Measurements from ENCODE around the gene PEX26.
"Not testable (repeated sequence)": the region's sequence is repeated elsewhere in the genome, so short reads cannot be mapped to it uniquely, and the experiment has no call there.

The PEX26 gene

DNA sequence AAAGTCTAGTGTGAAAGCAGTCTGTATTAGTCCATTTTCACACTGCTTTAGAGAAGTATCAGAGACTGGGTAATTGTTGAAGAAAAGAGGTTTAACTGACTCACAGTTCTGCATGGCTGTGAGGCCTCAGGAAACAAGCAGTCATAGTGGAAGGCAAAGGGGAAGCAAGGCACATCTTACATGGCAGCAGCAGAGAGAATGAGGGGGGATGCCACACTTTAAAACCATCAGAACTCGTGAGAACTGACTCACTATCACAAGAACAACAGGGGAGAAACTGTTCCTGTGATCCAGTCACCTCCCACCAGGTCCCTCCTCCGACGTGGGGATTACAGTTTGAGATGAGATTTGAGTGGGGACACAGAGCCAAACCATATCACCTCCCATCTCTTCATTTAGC, 19.0 kb downstream of the PEX26 start:
- DNase-seq (ENCODE audit: low read depth): no peak

DNA sequence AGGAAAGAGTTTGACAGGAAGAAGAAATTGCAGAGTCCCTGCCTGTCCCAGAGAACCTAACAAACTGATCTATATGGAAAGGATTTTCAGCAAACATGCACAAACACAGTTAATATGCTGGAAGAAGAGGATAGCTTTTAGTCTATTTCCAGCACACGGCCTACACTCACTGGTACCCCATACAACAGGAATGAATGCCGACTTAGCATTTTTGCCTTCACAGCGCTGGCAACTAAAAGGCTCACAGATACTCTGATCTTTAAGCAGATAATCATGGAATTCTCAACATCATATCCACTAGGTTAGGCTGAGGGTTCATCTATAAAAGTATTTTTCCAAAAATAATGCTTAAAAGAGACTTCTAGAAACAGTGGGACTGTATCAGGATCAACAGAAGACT, 23.0 kb downstream of the PEX26 start:
- no peak for DNase-seq (ENCODE audit: low read depth)

DNA sequence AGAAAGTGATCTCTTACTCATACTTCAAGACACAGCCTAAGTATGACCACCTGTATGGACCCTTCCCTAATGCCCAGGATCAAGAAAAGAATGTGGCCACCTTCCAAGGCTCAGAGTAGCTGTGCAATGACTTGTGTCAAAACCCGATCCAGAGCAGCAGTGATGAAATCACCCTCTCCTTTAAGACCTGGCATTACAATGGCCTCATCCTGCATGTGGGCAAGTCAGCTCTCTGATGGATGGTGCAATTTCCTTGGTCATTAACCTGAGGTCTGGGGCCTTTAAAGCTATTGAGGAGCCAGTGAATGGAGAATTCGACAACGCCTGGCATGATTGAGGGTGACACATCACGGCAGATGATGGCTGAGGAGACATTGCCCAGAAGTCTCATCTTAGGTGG, 23.7 kb downstream of the PEX26 start:
- DNase-seq (ENCODE audit: low read depth): no peak

DNA sequence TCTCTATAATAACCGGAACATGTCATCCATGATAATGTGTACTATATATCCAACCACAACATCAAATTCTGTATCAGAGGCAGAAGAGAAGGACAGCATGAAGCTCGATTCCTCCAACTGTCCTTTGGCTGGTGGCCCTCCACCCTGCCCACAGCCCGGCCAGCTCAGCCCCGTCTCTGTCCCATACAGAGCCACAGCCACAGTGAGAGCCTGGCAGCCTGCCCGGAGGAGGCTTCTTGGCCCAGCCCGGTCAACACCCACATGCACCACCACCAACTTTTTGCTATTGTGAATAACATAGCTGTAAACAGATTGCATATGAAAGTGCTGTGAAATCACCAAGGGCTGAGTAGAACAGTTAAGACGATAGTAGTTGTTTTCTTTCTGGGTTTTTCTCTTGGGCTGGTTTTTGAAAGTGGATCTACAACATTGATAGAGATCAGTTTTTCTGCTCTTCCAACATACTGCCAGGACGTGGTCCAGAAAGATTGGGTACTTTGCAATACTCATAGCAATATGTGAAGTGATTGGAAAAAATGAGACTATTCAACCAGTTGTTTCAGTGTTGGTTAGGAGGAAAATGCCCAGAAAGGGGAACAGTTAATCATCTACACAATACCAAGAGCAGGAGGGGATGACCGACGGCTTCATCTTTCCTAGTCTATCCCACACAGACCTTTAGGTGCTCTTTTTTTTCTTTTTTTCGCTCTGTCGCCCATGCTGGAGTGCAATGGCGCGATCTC, 25.9 kb downstream of the PEX26 start:
- no peak for DNase-seq (ENCODE audit: low read depth)

DNA sequence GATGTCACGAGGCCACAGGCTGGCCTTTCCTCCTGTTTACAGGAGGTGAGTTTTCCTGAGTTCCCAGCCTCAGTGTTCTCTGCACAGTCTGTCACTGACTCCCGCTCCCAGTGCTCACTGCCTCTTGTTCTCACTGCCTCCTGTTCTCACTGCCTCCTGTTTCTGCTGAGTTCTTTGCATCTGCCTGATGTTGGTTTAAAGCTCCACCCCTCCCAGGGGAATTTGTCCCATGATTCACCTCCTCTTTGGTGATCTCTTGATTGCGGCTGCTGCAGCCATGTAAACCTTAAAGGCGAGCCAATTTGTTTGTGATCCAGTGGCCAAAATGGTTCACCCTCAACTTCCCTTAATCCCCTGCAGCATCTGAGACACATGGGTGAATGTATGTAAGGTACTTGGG, 26.8 kb downstream of the PEX26 start:
- no peak for DNase-seq (ENCODE audit: low read depth)

DNA sequence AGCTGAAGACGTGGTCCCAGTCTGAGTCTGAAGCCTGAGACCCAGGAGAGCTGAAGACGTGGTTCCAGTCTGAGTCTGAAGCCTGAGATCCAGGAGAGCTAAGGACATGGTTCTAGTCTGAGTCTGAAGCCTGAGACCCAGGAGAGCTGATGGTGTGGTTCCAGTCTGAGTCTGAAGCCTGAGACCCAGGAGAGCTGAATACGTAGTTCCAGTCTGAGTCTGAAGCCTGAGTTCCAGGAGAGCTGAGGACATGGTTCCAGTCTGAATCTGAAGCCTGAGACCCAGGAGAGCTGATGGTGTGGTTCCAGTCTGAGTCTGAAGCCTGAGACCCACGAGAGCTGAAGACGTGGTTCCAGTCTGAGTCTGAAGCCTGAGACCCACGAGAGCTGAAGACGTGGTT, 28.2 kb downstream of the PEX26 start:
- DNase-seq (ENCODE audit: low read depth): not testable (repeated sequence)

DNA sequence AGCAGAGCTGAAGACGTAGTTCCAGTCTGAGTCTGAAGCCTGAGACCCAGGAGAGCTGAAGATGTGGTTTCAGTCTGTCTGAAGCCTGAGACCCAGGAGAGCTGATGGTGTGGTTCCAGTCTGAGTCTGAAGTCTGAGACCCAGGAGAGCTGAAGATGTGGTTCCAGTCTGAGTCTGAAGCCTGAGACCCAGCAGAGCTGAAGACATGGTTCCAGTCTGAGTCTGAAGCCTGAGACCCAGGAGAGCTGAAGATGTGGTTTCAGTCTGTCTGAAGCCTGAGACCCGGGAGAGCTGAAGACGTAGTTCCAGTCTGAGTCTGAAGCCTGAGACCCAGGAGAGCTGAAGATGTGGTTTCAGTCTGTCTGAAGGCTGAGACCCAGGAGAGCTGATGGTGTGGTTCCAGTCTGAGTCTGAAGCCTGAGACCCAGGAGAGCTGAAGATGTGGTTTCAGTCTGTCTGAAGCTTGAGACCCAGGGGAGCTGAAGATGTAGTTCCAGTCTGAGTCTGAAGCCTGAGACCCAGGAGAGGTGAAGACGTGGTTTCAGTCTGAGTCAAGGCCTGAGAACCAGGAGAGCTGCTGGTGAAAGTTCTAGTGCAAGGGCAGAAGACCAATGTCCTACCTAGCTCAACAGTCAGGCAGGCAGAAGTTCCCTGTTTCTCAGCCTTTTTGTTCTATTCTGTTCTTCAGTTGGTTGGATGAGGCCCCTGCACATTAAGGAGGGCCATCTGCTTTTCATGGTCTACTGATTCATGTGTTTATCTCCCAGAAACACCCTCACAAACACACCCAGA, 29.0 kb downstream of the PEX26 start:
- not testable (repeated sequence) for DNase-seq (ENCODE audit: low read depth)

DNA sequence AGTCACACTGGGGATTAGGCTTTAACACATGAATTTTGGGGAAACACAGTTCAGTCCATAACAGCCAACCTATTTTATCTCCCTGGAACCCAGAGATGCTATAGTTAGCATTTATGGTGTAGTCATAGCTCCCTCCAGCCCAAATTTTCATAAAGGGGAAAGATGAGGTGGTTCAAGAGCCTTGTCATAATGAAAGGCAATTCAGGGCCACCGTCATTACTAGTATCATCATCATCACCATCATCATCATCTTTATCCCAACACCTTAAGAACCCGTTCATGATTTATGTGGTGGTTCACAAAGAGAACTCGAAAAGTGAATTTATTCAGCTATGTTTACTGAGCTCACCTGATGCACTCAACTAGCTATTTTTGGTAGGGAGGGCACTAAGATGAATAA, 30.4 kb downstream of the PEX26 start:
- no peak for DNase-seq (ENCODE audit: low read depth)

DNA sequence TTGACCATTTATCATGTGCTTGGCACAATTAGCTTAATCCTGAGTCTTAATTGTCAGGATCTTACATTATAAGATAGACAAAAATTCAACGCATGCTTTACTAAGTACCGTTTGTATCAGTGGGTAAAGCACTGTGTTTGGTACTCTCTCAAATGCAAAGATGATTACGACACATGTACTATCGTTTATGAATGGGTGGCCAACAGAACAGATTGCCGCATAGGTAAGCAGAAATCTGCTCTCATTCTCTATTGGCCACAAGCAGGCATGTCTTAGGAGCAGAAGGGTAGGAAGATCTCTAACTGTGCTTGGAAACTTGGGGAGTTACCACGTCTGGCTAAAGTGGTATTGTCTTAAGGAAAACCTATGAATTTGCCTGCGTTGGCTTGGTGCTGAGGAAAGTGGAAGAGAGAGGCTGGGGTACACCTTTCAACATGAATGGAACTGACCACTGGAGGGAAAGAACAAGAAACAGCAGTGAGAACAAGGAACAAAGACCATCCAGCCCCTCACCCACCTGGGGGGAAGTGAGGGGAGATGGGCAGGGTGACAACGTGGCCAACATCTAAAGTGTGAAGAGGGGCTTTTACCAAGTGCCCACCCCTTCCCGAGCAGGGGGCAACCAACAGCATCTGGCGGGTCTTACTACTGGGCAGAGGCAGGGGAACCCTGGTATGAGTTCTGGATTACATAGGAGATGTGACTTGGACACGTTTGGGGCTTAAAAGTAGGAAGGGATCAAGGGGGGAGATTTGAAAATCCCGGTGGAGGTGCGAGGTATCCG, 31.8 kb downstream of the PEX26 start:
- no peak for DNase-seq (ENCODE audit: low read depth)

DNA sequence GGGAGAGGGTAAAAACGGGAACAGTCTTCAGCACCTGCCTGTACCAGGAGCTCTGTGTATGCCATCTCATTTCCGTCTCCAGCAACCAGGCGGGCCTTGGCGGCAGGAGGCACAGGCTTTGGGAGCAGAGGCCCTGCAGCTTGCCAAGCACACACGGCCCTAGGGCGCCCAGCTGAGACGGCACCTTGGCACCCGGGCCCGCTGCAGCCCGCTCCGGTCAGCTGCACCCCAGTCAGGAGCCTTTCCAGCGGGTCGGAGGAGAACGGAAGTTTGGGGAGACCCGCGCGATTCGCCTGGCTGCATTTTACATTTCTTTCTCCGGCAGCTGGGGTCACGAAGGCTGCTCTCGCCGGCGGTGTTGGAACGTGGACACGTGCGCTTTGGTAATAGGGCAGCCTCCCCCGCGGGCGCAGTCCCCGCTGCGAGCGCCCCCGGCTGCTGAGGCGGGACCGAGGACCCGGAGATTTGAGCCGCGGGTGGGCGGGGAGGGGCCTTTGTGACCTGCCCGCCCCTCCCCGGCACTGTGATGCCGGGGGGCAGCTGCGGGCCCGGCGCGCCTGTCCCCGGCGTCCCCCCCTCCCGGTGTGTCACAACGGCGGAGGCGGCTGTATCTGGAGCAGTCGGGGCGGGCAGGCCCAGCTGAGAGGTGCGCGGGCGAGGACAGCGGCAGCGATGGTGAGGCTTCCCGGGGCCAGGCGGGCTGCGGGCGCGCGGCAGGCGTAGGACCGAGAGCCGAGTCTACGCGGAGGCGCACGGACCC, 32.6 kb downstream of the PEX26 start, which contains the start of gene TUBA8:
Gene TUBA8, plus strand, starts transcription at position 616 of the 760 bp plus-strand sequence. Its CDS starts 57 bp downstream, at position 673.
- no peak for DNase-seq (ENCODE audit: low read depth)

DNA sequence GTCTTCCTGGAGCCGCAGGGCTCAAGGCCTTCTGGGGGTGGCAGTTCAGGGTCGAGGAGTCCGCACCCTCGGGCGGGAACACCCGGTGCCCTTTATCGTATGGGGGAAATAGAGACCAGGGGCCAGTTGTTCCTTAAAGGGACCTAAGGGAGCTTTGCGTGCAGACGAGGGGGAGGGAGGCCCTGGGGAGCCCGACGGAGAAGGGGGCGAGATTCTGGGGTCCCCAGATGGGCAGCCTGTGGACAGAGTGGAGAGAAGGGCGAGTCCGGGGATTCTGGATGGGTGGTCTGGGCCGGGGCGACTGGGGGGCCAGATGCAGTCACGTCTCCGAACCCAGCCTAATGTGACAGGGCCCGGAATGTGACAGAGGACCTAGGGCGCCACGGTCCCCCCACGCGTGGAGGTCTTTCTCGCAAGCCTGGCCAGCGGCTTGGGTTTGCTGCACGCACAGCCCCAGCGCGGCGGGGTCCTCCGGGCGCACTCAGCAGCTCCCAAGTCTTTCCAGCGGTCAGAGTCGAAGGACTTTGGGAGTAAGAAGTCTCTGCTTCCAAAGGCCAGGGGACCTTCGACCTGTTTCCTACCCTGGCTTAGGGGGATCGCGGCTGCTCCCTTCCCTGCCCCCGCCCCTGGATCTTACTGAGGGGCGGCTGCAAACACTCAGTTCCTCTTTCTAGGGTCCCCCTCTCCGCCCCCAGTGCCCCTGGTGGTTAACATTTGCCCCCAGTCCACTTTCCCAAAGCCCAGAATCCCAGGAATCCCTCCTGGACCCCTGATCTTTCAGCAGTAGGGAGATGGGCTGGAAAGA, 33.4 kb downstream of the PEX26 start:
- DNase-seq (ENCODE audit: low read depth): no peak

DNA sequence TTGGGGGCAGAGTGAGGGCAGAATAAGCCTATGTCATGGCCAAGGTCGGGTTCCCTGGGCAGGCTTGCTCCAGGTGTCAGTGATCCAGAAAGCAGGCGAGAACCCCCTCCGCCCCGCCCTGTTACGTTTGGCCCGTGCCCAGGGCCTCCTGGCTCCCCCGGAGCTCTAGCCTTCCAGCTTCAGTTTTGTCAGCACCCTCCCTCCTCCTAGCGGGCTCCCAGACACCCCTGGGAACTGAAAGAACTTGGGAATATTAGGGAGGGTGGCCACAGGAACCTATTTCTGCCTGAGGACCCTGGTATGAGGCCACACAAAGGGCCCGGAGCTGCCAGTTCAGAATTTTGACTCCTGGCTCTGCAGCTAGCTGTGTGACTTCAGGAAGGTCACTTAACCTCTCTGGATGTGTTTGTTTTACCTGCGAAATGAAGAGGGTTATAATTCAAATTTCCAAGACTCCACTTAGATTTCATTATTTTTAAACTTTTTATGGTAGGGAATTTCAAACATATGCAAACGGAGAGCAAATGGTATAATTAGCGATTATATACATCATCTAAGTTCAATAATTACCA, 34.1 kb downstream of the PEX26 start:
- no peak for DNase-seq (ENCODE audit: low read depth)

DNA sequence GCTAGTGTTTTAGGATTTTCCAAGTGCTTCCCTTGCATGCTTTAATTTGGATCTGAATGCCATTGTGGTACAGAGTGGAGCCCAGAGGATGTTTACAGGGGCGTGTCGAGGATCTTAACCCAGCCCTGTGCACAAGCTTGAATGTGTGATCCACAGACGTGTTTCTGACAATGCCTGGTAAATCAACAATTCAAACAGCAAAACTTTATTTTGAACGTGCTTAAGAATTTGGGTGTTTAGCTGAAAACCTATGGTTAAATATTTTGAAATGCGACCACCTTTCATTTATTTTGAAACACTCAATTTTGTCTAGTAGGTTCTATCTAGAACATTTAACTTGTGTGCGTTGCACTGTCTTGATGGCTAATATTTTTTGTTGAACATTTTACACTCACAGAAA, 34.6 kb downstream of the PEX26 start:
- no peak for DNase-seq (ENCODE audit: low read depth)

DNA sequence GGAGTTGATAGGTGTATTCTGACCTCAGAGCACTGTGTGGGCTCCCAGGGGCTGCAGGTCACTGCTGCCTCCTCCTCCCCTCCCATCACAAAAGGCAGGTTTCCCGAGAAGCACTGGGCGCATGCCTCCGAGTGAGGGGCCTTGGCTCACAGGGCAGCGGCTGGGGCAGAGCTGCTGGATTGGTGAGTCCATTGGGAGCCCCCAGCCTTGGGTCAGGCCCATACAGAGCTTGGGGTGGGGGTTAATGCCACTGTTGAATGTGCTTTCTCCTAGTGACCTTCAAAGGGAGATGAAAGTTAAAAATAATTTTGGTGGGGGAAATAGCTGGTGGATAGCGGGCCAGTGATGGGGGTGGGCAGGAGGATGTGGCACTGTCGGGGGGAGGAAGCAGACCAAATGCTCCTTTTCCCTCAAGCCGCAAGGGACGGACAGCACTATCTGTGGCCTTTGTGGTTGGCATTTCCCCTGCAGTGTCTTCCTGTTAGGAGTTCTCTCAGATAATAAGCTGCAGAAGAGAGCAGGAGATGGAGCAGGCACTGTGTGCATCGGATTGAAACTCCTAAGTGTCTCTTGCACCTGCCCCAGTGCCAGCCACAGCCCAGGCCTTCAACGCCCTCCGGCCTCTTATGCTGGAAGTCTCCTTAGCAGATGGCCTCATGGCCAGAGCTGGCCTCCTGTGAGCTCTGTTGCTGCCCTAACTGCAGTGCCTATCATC, 36.0 kb downstream of the PEX26 start:
- DNase-seq (ENCODE audit: low read depth): no peak

DNA sequence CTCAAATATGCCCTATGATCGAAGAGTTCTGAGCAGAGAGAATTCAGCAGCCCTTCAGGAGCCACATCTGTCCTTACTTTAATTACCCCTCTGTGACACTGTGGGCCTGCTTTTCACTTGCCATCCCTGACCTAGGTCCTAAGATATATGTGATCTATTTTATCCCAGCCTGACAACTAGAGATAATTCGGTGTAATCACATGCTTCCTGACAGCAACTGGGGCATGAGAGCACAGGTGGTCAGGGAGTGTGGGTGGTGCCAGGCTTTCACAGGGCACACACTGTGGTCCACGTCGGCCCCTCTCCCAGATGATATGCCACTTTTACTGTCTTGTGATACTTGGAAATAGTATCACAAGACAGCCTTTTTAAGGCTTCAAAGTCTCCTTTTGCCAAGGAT, 36.7 kb downstream of the PEX26 start:
- no peak for DNase-seq (ENCODE audit: low read depth)

DNA sequence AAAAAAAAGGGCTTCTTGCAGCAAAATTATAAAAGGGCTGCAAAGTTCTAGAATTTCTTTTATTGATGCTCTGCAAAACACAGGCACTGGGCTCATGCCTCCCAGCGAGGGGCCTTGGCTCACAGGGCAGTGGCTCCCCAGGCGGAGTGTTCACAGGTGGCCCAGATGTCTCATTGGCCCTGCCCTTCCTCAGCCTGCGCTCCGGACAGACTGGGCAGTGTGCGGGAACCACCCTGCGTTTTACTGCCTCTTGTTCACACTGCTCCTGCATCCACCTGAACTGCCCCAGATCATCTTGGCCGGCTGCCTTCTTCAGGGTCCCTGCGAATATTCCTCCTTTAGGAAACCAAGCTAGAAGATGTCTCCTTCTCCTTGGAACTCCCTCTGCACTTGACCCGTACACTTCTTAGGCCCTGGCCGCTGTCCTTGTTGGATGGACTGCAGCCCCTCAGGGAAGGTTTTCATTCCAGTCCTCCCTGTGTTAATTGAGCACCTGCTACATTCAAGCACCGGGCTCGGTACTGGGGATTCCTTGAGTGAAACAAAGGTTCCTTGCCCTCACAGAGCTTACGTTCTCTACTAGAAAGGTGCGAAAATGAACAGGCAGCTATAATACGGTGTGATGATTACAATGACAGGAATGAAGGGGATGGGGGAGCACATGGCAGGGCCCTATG, 37.3 kb downstream of the PEX26 start:
- DNase-seq (ENCODE audit: low read depth): no peak

DNA sequence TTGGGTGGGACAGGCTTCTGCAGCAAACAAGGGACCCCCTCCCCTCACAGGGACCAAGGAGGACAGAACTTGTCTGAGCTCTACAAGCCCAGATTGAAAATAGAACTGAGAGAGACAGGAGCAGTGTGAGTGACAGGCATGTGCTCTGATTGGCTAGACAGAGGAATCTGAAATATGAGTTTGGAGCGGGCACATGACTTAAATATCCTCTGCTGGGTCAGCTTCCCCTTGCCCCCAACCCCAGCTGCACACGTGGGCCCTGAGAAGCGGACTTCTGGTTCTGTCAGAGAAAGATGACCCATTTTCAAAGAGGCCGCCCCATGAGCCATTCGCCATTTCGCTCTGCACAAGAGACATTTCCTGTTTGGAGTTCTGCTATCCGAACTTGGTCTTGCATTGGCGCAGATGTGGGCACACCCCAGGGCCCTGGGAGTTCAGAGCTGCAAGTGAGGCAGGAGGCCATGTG, 38.1 kb downstream of the PEX26 start:
- no peak for DNase-seq (ENCODE audit: low read depth)

DNA sequence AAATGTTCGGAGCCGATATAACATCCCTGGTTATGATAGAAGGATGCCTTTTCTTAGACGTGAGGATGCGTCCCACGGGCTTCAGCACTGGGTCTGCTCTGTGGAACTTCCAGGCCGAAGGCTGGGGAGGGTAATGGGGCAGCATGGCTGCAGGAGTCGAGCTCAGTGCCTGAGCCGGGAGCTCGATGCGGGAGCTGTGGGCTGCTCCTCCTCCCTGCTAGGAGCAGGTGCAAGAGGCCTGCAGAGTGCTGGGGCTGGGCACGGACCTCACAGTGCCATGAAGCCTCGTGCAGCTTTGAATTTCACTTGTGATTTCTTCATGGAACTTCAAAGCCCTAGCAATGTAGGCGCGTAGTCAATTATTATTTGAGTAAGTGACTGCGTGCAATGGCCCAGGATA, 38.8 kb downstream of the PEX26 start:
- no peak for DNase-seq (ENCODE audit: low read depth)

DNA sequence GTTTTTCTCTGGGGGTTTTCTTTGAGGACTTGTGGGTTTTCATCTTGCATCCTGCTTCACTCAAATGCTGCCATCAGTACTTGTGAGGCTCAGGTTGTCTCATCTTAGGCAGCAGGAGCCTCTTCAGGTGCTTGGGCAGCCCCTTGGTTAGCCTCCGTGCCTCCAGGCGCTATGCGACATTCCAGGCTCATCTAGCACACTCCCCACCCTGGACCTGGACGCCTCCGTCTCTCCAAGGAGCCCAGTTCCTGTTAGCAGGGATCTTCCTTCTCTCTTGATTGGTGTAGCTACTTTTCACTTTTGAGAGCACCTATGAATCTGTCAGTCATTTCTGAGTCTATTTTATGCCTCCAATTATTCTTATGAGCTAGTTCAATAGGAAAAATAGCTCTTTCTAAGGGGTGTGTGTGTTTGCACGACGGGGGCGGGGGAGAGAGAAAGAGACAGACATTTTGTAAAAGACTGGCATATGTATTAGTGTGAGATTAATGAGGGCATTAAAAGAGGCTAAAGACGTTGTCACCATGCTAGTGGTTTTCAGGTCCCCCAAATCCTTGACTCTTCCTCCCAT, 40.6 kb downstream of the PEX26 start:
- DNase-seq (ENCODE audit: low read depth): no peak
